Kidney epithelial cell (primary cell): ENCODE results near the gene SLC26A1. TPM values are rescaled to one million over a fixed set of nuclear protein-coding genes. Genes with fewer than 3 reads are reported as not detected.

Source experiments
- DNase-seq: peaks from one replicate; pipeline ENCODE4 v3.0.0-alpha.2; 2010; ENCODE audit warnings: low read depth
- H3K27me3 ChIP-seq: 2 replicates; pipeline ENCODE4 v1.6.0; 2011; ENCODE audit warnings: low read length; ENCODE audit not compliant: control insufficient read depth, insufficient read depth
- H3K36me3 ChIP-seq: 2 replicates; pipeline ENCODE4 v1.5.1; 2011; ENCODE audit warnings: low read length; ENCODE audit not compliant: control insufficient read depth, insufficient read depth
- H3K4me3 ChIP-seq: 2 replicates; pipeline ENCODE4 v1.5.1; 2011; ENCODE audit warnings: low read depth, mild to moderate bottlenecking, control low read depth, low read length
- total RNA-seq: library from RNA; depleted of rRNA; stranded (reverse); fragments of >200 nt; gene quantifications from 2 replicates; pipeline ENCODE4 v1.2.3, GENCODE V29; 2015
- TF ChIP-seq, protein P1 (sequence below): IDR thresholded peaks from 2 replicates; pipeline ENCODE4 v1.5.1; 2011; ENCODE audit warnings: mild to moderate bottlenecking, moderate library complexity, low read length, control low read depth, inconsistent platforms; ENCODE audit not compliant: insufficient read depth, poor library complexity, severe bottlenecking

SLC26A1 gene
- total RNA-seq, 1 donor from 2014 or later: 0.38 TPM

DNA sequence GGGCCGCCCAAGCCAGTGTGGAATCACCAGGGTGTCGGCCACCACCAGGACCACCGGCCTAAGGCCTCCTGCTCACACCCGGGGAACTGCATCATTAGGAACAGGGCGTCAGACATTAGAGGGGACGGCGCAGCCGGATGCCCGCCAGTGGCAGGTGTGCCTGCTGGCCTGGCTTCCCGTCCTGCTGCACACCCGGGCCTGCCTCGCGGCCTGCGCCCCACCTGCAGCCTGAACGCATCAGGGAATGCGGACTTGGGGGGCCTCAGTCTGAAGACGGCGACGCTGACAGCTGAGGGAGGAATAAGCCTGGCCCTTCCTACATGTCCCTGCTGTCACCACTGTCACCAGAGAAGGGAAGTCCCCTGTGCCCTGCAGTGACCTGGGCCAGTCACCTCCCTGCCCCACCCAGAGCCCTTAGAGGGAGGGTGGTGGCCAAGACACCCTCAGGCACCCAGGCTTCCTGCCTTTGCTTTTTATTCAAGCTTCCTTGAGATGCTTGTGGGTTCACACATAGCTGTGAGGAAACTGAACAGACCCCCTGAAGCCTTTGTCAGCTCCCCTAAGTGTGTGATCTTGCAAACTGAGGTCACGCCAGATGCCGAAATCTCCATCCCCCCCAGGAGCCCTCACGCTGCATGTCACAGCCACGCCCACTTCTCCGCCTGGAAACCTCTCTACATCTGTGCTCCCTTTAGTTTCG, 23.0 kb downstream of the SLC26A1 start:
- DNase-seq: no peak
- TF ChIP-seq, protein P1, sequence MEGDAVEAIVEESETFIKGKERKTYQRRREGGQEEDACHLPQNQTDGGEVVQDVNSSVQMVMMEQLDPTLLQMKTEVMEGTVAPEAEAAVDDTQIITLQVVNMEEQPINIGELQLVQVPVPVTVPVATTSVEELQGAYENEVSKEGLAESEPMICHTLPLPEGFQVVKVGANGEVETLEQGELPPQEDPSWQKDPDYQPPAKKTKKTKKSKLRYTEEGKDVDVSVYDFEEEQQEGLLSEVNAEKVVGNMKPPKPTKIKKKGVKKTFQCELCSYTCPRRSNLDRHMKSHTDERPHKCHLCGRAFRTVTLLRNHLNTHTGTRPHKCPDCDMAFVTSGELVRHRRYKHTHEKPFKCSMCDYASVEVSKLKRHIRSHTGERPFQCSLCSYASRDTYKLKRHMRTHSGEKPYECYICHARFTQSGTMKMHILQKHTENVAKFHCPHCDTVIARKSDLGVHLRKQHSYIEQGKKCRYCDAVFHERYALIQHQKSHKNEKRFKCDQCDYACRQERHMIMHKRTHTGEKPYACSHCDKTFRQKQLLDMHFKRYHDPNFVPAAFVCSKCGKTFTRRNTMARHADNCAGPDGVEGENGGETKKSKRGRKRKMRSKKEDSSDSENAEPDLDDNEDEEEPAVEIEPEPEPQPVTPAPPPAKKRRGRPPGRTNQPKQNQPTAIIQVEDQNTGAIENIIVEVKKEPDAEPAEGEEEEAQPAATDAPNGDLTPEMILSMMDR: no peak
- Histone ChIP-seq H3K36me3 (no peaks in the 10 kb centered on the region), H3K4me3 (no peak overlapping the region), H3K27me3 (peaks cover 12% of the 10 kb centered on the region)

DNA sequence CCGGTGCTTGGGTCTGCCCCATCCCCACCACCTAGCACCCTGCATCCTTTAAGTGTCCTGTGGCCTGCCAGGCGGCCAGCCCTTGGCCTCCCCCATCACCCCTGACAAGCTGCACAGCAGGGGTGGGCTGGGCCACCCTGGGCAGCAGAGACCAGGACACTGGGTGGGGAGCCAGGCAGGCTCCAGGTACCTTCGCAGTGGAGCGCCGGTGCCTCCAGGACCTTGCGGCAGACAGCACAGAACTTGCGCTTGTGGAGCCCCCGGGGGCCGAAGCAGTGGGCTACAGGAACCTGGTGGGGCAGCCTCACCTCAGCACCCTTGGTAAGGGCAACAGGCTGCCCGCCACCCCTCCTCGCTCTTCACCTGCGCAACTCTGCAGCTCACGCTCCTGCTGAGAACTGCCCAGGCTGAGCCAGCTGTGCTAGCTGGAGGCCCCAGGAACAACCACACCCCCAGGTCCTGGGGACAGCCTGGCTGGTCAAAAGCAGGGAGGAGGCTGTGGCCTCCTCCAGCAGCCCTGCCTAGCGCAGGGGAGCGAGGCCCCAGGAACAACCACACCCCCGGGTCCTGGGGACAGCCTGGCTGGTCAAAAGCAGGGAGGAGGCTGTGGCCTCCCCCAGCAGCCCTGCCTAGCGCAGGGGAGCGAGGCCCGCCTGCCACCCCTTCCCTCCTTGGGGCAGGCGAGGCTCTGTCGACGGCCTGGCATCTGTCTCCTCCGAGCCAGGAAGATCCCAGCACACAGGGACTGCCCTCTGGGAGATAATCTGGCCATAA, 24.4 kb downstream of the SLC26A1 start:
- H3K4me3 ChIP-seq: no peak overlapping the region
- H3K36me3 ChIP-seq: no peaks in the 10 kb centered on the region
- TF ChIP-seq, protein P1: no peak
- DNase-seq: no peak
- H3K27me3 ChIP-seq: peaks cover 10% of the 10 kb centered on the region

DNA sequence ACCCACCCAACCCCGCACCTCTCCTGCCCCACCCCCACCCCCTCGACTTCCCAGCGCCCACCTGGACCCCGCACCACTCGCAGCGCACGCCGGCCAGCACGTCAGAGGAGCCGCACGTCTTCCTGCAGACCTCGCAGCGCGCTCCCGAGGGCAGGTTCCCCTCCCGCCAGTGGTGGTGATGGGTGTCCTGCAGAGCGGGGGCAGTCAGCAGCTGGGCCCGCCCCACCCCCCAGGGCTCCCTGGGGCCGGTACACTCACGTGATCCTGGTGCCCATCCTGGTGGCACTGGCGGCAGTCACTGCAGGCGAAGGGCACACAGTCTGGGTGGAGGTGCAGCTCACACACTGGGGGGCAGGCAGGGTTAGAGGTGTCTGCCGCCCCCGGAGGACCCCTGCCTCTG, 25.0 kb downstream of the SLC26A1 start:
- Histone ChIP-seq H3K4me3 (no peak overlapping the region), H3K27me3 (peaks cover 10% of the 10 kb centered on the region), H3K36me3 (no peaks in the 10 kb centered on the region)
- TF ChIP-seq, protein P1: no peak
- no peak for DNase-seq

DNA sequence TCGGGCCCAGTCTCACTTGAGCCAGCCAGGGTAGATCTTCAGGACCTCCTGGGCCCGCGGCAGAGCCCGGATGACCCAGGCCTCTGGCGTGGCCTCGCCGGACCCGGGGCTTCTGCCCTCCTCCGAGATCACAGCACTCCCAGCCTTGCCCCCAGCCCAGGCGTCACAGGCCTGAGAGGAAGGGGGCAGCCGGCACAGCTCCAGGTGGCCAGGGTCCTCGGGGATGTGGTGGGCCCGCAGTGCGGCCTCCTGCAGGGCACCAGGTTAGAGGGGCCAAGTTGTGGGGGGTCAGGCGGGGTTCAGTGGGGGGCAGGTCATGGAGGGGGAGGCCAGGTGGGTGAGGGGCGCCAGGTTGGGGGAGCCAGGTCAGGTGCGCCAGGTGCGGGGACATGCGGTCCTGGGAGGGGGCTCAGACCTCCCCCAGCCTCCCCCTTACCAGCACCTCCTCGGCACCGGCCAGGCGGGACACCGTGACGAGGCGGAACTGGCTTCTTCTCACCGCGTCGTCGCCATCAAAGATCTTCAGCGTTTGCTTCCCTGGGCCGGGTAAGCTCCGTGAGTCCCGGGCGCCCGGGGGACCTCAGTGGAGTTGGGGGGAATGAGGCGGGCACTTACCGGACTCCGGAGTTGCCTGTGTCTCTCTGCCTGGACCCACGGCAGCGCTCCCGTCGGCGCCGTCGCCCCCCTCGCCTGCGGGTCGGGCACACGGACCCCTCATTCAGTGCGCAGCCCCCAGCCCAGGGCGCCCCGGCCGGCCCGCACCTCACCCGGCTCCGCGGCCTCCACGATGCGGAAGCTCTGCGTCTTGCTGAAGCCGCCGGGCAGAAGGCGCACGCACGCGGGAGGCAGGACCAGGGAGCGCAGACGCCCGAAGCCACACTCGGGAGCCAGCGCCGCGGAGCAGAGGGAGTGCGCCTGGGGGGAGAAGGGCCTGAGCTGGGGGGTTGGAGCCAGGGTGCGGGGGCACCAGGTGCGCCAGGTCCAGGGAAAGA, 25.8 kb downstream of the SLC26A1 start:
- no peak overlapping the region for H3K4me3 ChIP-seq
- peaks cover 10% of the 10 kb centered on the region for H3K27me3 ChIP-seq
- no peak for DNase-seq
- no peaks in the 10 kb centered on the region for H3K36me3 ChIP-seq
- TF ChIP-seq, protein P1: no peak

DNA sequence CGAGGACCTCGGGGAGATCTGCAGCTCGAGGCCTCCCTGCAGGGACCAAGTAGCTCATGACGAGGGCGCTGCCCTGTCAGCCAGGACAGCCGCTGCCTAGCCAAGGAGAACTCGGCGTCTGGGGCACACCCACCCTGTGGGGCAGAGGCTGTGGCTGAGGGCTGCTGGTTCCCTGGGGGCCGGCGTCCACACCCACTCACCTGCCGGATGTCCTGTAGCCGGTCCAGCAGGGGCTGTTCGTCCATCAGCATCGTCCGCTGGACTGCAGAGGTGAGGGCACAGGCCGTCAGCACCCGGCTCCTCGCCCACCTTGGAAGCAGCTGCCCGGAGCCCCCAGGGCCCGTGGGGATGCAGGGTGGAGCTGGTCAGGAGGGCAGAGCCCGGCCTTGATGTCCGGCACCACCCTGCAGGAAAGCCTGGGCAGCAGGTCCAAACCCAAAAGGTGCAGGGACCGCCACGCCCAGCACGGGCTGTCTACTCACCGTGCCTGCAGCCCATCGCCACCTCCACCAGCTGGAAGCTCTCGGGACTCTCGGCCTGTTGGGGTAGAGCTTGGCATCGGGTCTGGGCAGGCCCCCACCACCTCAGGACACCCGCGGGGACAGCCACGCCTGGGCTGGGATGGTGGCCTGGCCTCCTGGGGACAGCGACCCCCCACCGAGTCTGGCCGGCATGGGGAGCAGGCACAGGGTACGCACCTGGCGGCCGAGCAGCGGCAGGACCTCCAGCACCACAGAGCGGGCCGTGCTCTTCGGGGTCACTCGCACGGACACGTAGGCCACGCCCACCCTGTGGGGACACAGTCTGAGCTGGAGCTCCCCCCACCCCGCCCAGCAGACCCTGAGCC, 26.7 kb downstream of the SLC26A1 start:
- TF ChIP-seq, protein P1: no peak
- H3K36me3 ChIP-seq: no peaks in the 10 kb centered on the region

More for the DNA sequence above, 26.7 kb downstream of the SLC26A1 start:
- no peak overlapping the region for H3K4me3 ChIP-seq
- DNase-seq: no peak
- H3K27me3 ChIP-seq: peaks cover 10% of the 10 kb centered on the region
